GM19099 (cell line): ENCODE data around the gene CCDC117.

ENCODE experiments used
- POLR2A ChIP-seq: IDR thresholded peaks from 3 replicates; pipeline ENCODE4 v1.6.1; 2011; ENCODE audit warnings: low read depth; ENCODE audit not compliant: insufficient read length; ENCODE audit errors: extremely low read depth

The CCDC117 gene

GRCh38 chr22:28832731-28833130 lies 60.2 kb downstream of the CCDC117 start:
- no peak for TF ChIP-seq POLR2A

DNA sequence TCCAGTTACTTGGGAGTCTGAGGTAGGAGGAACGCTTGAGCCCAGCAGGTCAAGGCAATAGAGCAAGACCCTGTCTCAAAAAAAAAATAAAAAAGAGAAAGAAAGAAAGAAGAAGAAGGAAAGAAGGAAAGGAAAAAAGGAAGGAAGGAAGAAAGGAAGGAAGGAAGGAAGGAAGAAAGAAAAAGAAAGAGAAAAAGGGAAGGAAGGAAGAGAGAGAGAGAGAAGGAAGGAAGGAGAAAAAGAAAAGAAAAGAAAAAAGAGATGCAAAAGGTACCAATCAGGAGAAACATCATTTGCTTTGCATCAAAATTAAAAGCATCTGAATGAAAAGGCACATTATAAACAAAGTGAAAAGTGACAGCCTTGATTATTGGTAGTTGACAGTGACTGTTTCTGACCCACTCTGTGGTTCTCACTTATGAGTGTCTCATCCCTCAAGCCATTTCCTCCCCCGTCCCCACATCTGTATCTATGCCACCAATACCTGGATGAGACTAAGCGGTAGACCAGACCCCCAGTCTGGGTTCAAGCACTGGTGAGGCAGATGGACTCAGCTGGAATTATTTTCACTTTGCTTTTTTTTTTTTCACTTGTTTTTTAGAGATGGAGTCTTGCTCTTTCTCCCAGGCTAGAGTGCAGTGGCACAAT lies 60.9 kb downstream of the CCDC117 start:
- TF ChIP-seq POLR2A: no peak

DNA sequence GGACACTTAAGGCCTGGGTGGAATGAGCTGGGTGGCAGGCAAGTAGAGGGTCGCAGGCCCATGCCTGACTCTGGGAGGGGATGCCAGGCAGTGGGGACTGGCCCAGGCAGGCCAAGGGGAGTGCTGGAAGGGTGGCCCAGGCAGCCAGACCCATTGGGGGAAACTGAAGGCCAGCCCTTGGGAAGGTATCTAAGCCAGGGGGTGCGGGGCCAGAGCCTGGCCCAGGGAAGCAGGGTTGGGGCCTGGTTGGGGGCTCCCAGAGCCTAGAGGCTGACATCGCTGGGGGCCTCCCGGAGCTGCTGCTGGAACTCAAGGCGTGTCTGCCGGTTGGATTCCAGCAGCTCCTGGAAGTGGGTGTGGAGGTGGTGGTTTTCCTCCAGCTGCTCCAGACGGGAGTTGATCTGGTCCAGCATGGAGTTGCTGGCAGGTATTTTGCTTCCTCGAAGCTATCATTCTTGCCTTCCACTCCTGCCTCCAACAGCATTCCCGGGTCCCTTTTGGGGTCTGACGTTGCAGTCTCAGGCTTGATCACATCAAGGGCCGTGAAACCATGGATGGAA lies 63.2 kb downstream of the CCDC117 start:
- no peak for TF ChIP-seq POLR2A

DNA sequence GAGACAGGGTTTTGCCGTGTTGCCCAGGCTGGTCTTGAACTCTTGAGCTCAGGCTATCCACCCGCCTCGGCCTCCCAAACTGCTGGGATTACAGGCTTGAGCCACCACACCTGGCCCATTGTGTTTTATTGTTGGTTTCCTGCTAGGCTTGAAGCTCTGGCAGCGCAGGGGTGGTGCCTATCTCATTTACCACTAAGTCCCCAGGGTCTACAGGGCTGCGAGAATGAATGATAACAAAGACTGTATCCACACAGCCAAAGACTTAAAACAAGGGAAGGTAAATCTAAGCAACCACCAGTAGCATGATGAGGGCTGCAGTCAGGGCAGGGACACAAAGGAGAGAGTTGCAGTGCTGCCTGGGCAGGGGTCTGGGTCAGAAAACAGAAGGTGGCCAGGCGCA lies 65.1 kb downstream of the CCDC117 start:
- no peak for TF ChIP-seq POLR2A
